ENCODE results near the gene SMIM43.

Gene SMIM43

GRCh38 chr4:121740796-121741409 is 24.1 kb downstream of the SMIM43 start:
- Histone ChIP-seq H3K36me3 (ENCODE audit: control insufficient read depth, insufficient read depth, low read length) (no peaks in the 10 kb centered on the region), H3K27me3 (replicated peaks; ENCODE audit: control insufficient read depth, insufficient read depth, low read length) (no peaks in the 10 kb centered on the region), H3K4me3 (replicated peaks; ENCODE audit: low read depth, low read length) (no peak overlapping the region)
- DNase-seq (ENCODE audit: extremely low read depth, insufficient read length) = no peak
- TF ChIP-seq CTCF (IDR thresholded peaks at IDR 0.05; ENCODE audit: insufficient read depth, low read length, poor library complexity, severe bottlenecking) = no peak

- no peaks in the 10 kb centered on the region for H3K27me3 ChIP-seq (replicated peaks; ENCODE audit: control insufficient read depth, insufficient read depth, low read length)
- H3K36me3 ChIP-seq (ENCODE audit: control insufficient read depth, insufficient read depth, low read length) = no peaks in the 10 kb centered on the region
- no peak for TF ChIP-seq CTCF (IDR thresholded peaks at IDR 0.05; ENCODE audit: insufficient read depth, low read length, poor library complexity, severe bottlenecking)
- H3K4me3 ChIP-seq (replicated peaks; ENCODE audit: low read depth, low read length) = no peak overlapping the region
- no peak for DNase-seq (ENCODE audit: extremely low read depth, insufficient read length)
Measured at GRCh38 chr4:121739575-121739974, 25.4 kb downstream of the SMIM43 start.

GRCh38 chr4:121738780-121739535 is 26.0 kb downstream of the SMIM43 start:
- TF ChIP-seq CTCF (IDR thresholded peaks at IDR 0.05; ENCODE audit: insufficient read depth, low read length, poor library complexity, severe bottlenecking) = no peak
- DNase-seq (ENCODE audit: extremely low read depth, insufficient read length) = no peak
- H3K27me3 ChIP-seq (replicated peaks; ENCODE audit: control insufficient read depth, insufficient read depth, low read length) = no peaks in the 10 kb centered on the region
- H3K4me3 ChIP-seq (replicated peaks; ENCODE audit: low read depth, low read length) = no peak overlapping the region
- no peaks in the 10 kb centered on the region for H3K36me3 ChIP-seq (ENCODE audit: control insufficient read depth, insufficient read depth, low read length)

GRCh38 chr4:121737846-121738554 is 27.0 kb downstream of the SMIM43 start:
- Histone ChIP-seq H3K4me3 (replicated peaks; ENCODE audit: low read depth, low read length) (no peak overlapping the region), H3K27me3 (replicated peaks; ENCODE audit: control insufficient read depth, insufficient read depth, low read length) (no peaks in the 10 kb centered on the region), H3K36me3 (ENCODE audit: control insufficient read depth, insufficient read depth, low read length) (no peaks in the 10 kb centered on the region)
- no peak for DNase-seq (ENCODE audit: extremely low read depth, insufficient read length)
- TF ChIP-seq CTCF (IDR thresholded peaks at IDR 0.05; ENCODE audit: insufficient read depth, low read length, poor library complexity, severe bottlenecking) = no peak

GRCh38 chr4:121736735-121737351 is 28.1 kb downstream of the SMIM43 start:
- no peak overlapping the region for H3K4me3 ChIP-seq (replicated peaks; ENCODE audit: low read depth, low read length)
- no peaks in the 10 kb centered on the region for H3K27me3 ChIP-seq (replicated peaks; ENCODE audit: control insufficient read depth, insufficient read depth, low read length)
- DNase-seq (ENCODE audit: extremely low read depth, insufficient read length) = no peak
- H3K36me3 ChIP-seq (ENCODE audit: control insufficient read depth, insufficient read depth, low read length) = no peaks in the 10 kb centered on the region
- TF ChIP-seq CTCF (IDR thresholded peaks at IDR 0.05; ENCODE audit: insufficient read depth, low read length, poor library complexity, severe bottlenecking) = peak; percentile 47

All from GM06990 (cell line).